HG02884 (cell line): Measurements from ENCODE around the gene SCAMP5.

Experiments used
- ATAC-seq: cut with Tn5 transposase; IDR thresholded peaks from one replicate; pipeline ENCODE4 v1.9.1; 2021; ENCODE audit warnings: mild to moderate bottlenecking, moderate library complexity; ENCODE audit not compliant: unreplicated experiment

SCAMP5 gene

DNA sequence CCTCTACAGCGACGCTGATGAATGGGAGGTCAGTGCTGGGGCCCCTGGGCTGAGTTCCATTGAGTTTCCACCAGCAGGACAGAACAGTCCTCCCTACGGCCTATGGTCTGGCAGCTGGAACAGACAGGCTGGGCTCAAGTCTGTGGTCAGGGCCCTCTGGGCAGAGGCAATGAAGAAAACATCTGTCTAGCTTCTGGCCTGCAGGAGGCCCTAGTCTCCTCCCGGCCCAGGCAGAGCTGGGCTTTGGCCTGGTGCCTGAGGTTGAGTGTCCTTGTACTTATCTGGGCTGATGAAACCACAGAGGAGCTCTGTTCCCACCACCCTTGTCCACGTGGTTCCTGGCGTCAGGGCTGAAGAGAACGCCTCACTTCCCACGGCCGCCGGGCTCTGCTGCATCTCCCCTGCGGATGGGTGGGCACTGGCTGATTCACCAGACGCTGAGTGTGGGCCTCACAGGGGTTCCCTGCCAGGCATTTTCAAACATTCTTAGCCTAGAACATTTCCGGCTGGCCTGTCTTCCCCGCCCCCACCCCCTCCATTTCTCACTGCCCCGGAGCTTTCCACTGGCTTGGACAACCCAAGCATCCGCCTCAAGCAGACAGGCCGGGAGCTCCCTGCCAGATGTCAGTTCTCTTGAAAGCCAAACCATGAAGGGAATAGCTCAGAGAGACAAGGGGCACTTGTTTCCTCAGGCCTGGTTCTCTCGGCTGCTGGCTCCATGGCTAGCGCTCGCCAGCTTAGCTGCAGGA is 48.3 kb downstream of the SCAMP5 start:
- peak; percentile 24 for ATAC-seq

DNA sequence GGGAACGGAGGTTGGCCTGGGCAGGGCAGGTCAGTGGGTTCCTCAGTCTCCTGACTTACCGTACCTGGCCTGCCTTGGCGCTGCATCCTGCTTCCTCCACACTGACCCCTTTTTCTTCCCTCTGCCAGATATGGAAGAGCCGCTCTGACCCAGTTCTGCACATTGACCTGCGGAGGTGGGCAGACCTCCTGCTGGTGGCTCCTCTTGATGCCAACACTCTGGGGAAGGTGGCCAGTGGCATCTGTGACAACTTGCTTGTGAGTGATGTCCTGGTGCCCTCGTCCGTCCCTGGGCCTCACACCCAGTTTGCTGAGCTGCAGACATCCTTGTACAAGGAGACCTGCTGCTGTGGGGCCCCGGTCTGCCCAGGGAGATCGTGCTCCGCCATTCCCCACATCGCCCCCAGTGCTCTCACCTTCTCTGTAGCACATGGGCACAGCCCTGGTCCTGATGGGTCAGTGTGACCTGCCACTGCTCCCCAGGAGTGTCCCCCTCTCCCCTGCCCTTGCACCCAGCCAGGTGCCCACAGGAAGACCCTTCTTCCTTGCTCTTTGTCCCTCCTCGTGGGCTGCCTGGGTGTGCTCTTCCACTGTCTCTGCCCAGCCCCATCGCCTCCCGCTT is 49.0 kb downstream of the SCAMP5 start:
- no peak for ATAC-seq

DNA sequence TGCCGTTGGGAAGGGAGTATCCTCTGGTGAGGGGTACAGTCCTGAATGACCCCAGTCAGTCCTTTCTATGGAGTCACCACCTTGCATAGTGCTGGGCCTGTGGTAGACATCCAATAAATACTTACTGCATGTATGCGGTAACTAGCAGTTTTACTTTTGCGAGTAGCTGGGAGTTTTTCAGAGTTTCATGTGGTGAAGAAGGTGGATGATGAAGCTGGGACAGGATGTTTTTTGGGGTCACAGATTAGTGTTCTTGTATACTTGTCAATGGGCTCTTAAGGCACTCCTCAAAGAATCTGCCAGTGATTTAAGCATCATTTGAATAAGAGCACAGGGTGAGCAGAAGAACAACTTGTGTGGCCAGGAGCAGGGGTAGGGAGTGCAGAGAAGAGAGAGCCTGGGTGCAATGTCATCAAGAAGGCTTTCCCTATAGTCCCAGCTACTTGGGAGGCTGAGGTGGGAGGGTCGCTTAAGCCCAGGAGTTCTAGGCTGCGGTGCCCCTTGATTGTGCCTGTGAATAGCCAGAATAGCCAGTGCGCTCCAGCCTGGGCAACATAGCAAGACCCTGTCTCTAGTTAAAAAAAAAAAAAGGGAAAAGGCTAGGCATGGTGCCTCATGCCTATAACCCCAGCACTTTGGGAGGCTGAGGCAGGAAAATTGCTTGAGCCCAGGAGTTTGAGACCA is 50.1 kb downstream of the SCAMP5 start:
- no peak for ATAC-seq

DNA sequence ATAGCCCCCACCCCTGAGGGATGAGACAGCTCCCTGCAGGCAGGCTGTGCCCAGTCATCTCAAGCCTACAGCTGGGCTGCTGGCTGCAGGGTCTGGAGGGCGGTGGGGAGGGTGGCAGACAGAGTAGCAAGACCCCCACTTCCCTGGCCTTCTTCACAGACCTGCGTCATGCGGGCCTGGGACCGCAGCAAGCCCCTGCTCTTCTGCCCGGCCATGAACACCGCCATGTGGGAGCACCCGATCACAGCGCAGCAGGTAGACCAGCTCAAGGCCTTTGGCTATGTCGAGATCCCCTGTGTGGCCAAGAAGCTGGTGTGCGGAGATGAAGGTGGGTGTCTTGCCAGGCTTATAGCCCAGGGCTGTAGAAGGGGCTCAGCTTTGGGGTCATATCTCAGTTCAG is 53.0 kb downstream of the SCAMP5 start:
- no peak for ATAC-seq

DNA sequence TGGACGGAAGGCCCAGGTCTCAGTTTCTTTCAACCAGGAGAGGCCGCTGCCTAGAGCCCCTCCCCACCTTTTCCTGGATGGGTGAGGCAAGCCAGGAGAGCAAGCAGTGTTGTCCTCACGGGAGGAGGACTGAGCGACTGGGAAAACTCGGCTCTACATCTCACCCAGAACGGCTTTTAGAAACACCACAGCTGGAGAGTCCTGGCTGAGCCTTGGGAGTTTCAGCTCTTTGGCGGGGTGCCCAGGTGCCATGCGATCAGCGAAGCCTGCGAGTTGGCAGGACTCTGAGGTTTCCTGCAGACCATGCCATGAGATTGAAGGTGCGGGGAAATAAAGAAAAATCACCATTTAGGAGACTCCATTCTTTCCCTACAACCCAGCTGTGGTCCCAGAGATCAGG is 54.0 kb downstream of the SCAMP5 start:
- ATAC-seq, result no peak

DNA sequence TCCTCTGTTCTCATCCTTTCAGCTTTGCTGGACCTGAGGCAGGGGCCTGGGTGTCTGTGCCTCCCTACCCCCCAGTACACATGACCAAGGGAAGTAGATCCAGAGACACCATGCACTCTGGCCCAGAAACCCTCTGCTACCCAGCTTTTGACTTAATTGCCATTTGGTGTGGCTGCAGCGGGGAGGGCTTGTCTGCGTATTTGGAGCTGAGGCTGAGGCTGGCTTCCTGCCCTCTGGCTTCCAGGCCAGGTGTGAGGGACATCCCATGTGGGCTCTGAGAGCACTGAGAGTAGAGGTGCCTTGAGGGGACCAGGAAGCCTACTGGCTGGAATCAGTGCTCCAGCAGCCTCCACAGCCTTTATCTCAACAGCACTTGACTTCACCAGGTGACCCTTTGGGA is 54.9 kb downstream of the SCAMP5 start:
- ATAC-seq, result no peak

DNA sequence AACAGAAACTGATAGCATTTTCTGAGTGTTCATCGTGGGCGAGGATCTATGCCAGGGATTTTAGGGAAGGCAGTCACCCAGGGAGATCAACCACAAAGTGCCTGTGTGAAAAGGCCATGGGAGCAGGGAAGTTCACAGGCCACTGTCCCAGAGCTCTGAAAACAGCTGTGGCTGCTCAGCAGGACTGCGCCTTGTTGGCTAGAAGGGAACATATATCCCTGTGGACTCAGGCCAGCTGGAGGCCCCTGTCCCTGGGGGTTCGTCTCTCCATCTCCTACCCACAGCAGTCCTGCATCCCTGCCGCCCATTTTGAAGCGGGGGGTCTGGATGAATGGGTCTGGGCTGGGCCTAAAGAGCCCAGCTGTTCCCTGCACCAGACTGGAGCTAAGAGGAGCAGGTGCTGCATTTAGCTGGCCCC is 55.8 kb downstream of the SCAMP5 start:
- ATAC-seq, result no peak

DNA sequence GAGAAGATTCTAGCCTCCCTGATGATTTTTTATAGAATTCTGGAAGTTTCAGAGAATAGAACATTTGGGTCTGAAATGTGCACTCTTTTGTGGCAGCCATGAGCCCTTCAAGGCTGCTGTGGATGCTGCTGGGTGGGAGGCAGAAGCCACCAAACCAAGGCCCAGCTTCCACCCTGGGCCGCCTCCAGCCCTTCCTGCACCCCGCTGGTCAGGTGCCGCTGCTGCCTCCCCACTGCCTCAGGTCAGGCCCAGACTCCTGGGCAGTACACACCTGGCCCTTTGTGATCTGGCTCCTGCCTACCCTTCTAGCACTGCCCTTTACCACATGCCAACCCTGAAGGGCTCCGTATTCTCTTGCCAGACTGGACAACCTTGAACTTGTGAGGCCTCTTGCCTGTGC is 56.3 kb downstream of the SCAMP5 start:
- ATAC-seq, result no peak

DNA sequence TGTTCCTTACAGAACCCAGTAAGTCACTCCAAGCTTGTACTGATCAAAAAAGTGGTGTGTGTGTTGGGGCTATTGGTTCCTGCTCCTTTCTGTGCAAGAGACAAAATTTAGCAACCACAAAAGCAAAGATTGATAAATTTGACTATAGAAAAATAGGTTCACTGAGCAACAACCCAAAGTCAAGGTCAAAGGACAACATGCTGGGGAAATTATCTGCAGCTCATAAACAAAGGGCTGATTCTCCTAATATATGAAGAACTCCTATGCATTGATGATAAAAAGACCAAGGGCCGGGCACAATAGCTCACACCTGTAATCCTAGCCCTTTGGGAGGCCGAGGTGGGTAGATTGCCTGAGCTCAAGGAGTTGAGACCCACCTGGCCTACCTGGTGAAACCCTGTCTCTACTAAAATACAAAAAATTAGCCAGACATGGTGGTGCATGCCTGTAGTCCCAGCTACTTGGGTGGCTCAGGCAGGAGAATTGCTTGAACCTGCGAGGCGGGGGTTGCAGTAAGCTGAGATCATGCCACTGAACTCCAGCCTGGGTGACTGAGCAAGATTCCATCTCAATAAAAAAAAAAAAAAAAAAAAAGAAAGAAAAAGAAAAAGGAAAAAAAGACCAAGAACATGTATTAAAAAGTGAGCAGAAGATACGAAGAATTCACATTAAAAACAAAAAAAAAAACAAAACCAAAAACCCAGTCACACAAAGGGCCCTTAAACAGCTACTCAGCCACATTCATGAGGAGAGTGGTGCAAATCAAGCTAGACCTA is 57.8 kb downstream of the SCAMP5 start:
- no peak for ATAC-seq

DNA sequence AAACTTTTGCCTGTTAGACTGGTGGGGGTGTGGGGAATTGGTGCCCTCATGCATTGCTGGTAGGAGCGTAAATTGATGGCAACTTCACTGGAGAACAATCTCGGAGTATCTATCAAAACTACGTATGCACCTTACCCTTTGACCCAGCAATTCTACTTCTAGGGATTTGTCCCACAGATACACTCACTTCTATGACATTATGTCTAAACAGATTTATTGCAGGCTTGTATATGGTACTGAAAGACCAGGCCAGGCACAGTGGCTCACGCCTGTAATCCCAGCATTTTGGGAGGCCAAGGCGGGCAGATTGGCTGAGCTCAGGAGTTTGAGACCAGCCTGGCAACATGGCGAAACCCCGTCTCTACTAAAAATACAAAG is 58.4 kb downstream of the SCAMP5 start:
- ATAC-seq, result no peak

DNA sequence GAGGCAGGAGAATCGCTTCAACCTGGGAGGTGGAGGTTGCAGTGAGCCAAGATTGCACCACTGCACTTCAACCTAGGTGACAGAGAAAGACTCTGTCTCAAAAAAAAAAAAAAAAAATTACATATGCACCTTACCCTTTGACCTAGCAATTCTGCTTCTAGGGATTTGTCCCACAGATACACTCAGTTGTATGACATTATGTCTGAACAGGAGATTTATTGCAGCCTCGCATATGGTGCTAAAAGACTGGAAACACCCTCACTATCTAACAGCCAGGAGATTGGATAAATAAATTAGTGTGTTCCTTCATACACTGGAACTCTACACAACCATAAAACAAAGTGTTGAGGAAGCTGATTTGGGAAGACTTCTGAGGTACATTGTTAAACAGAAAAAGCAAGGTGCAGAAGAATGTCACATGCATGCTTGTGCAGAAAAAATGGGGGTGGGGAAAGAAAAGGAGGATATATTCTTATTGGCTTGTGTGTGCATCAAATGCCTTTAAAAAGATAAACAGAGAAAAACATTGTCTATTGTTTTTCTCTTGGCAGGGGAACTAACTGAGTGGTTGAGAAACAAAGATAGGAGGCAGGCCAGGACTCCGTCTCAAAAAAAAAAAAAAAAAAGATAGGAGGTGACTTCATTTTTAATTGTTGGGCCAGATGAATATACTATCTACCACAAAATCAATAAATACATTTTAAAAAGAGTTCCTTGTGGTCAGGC is 59.0 kb downstream of the SCAMP5 start:
- ATAC-seq, result no peak

DNA sequence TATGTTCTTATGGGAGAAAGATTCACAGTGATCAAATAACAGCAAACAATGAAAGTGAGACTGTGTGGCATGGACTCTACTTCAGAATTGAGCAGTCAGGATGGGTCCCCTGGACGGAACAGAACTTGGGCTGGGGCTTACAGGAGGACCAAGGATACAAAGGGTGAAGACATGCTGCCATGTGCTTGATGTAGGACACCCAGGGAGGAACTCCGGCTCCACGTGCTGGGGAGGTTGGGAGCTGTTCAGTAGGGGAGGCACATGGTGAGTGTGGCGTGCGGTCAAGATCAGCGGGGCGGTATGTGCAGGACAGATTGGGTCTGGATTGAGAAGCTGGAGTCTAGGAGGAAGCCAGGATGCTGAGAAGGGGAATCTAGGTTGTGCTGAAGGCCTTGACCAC is 60.7 kb downstream of the SCAMP5 start:
- no peak for ATAC-seq

DNA sequence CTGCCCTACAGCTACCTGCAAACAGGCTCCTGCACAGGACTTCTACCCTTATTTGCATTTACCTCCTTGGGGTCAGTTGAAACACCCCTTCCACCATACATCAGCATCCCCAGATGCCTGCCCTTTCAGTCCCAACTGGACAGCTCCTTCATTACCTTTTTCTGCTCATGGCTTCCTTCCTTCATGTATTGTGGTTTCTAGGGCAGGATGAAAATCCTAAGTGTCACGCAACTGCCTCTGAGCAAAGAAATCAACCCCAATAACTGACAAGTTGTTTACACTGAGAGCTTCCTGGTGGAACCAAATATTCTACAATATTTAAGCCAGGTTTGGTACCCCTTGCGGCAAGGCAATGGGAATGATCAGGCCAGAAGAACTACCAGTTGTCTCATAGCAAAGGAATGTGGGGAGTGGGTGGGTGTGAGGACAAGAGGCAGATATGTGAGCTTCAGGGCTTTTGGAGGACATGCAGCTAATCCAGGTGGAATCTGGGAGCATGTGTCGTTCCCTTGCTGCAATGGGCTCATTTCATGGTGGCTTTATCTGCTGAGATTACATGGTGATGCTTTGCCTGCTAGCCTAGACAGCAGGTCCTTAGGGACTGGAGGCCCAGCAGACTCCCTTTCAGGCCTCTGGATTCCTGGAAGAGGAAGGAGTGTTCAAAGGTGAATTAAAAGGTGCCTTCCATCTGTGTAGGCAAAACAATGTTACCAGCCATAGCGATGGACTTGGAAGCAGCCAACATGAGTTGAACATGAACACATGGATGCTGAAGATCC is 63.0 kb downstream of the SCAMP5 start:
- no peak for ATAC-seq

DNA sequence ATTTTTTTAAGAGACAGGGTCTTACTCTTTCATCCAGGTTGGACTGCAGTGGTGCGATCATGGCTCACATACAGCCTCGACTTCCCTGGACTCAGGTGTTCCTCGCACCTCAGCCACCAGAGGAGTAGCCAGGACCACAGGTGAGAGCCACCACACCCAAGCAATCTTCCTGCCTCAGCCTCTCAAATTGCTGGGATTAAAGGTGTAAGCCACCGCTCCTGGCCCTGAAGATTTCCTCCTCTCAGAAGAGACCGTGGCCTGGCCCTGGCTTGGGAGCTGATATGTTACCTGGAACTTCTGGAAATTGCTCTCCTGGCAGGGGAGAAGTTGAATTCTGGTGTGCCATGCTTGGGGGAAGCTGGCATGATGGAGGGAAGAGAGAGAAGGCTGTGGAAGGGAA is 64.2 kb downstream of the SCAMP5 start:
- no peak for ATAC-seq

DNA sequence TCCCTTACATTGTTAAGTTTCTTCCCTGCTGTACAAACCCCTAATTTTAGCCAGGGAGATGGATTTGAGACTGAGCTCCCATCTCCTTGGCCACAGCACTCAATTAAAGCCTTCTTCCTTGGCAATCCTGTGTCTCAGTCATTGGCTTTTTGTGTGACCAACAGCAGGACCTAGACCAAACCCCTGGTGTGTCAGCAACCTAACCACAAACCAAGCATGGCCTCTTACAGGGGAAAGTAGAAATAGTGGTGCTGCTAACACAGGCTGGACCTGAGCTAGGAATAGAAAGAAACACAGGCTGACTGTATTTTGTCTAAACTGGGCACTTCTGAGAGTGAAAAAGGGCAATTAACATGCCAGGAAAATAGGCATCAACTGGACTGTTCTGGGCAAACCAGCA is 65.9 kb downstream of the SCAMP5 start:
- no peak for ATAC-seq

DNA sequence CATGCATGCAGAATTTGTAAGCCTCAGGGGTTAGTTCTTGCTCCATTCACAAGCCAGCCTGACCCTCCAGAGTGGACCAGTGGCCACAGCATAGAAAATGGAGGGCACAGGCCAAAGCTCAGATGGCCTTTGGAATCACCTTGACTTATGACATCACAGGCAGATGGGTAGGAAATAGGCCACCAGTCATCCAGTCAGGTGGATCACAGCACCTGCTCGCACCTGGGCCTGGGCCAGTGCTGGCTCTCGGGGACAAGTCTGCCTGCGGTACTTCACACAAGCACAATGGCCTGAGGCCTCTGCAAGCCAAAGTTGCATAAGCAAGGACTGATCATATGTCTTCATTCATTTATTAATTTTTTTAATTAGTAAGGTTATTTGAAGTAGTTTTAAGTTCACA is 67.3 kb downstream of the SCAMP5 start:
- no peak for ATAC-seq

DNA sequence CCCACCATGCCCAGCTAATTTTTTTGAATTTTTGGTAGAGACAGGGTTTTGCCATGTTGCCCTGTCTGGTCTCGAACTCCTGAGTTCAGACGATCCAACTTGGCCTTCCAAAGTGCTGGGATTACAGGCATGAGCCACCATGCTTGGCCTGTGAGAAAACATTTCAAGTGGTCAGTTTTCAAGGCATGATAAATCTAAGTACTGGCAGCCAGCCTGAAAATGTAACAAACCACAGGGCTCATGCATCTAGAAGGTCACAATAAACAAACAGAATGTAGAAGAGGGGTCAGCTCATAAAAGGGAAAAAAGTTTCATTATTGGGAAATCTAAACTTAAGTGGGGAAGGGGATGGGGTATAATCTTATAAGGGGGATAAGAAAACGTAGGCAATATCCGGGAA is 68.0 kb downstream of the SCAMP5 start:
- ATAC-seq, result no peak

DNA sequence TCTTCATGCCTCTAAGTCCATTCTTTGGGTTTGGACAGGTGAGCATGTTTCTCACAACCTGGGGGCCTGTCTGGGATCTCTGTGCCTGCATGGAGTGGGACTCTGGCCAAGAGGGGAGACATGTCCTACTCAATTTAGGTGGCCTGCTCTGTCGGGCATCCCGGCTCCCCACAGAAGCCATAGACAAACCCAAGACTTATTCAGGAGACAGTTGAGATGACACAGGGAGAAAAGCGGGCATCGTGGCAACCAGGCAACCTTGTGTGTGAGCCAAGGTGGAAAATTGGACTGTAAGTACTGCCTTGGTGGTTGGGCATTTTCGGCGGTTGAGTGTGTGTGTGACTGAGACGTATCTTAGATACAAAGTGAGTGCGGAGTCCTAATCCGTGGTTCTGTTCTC is 68.5 kb downstream of the SCAMP5 start:
- no peak for ATAC-seq

DNA sequence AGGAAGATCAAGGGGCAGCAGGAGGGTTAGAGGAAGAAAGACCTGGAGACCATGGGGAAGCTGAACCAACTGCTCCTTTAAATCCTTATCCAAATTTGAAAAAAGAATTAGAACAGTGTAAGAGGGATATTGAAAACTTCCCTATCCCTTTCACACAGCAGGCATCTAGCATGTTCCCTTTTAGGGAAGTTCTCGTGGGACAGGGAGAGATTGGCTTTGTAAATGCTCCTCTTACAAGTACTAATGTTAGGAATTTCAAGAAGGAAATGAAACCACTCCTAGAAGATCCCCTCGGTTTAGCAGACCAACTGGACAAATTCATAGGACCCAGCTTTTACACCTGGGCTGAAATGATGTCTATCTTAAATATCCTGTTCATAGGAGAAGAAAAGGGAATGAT is 69.5 kb downstream of the SCAMP5 start:
- no peak for ATAC-seq

DNA sequence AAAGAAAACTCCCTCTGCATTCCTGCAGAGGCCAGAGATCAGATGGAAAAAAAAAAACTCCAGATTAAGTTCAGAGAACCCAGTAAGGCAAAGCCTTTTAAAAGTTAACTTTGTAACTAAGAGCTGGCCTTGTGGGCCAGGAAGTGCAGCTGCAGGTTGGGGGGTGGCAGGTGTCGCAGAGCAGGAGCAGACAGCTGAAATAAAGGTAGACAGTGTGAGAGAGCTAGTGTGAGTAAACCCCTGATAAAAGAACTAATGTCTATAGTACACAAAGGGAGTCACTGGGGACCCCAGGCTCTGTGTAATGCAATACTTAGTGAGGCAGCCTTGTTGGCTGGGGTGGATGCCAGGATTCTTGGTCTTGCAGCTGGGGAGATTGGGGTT is 70.1 kb downstream of the SCAMP5 start:
- ATAC-seq, result no peak
